Central memory CD4-positive, alpha-beta T cell (primary cell): Measurements from ENCODE around the gene ZNF235.
"Not testable (repeated sequence)": the region's sequence is repeated elsewhere in the genome, so short reads cannot be mapped to it uniquely, and the experiment has no call there.

ENCODE experiments used
- DNase-seq: peaks from one replicate; pipeline ENCODE4 v3.0.0; 2022

Gene ZNF235

DNA sequence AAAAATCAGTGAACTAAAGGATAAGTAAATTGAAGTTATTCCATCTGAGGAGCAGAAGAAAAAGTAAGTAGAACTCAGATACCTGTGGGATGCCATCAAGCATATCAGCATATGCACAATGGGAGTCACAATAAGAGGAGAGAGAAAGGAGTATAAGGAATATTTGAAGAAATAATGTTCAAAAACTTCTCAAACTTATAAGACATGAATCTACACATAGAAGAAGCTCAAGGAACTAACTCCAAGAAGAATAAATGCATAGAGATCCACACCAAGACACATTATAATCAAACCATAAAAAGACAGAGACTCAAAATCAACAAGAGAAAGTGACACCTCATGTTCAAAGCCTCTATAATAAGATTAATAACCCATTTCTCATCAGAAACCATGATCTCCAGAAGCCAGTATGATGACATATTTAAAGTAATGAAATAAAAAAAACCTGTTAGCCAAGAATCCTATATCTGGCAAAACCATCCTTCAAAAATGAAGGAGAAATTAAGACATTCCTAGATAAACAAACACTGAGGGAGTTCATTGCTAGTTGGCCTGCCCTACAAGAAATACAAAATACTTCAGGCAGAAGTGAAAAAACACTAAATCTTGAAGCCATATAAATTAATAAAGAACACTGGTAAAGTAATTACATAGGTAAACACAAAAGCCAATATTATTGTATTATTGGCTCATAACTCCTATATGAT lies 49.0 kb downstream of the ZNF235 start:
- DNase-seq = no peak

DNA sequence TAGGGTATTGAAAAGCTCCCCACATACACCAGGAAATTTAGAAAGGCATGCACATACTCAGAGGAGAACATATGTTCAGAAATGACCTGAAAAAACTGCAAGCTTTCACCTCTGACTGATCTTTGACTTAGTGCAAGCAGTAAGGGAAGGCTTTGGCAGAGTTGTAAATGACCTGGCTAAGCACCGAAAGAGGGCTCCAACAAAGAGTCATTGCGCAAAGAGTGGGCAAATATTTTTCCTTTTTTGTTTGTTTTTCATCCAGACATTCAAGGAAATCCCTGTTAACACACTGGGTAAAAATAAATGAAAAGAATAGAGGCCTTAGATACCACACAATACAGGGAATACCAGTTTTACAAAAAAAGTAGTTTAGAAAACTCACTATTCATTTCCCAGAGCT lies 50.3 kb downstream of the ZNF235 start:
- no peak for DNase-seq

DNA sequence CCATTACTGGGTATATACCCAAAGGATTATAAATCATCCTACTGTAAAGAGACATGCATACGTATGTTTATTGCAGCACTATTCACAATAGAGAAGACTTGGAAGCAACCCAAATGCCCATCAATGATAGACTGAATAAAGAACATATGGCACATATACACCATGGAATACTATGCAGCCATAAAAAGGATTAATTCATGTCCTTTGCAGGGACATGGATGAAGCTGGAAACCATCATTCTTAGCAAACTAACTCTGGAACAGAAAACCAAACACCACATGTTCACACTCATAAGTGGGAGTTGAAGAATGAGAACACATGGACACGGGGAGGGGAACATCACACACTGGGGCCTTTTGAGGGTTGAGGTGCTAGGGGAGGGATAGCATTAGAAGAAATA lies 51.4 kb downstream of the ZNF235 start:
- not testable (repeated sequence) for DNase-seq

DNA sequence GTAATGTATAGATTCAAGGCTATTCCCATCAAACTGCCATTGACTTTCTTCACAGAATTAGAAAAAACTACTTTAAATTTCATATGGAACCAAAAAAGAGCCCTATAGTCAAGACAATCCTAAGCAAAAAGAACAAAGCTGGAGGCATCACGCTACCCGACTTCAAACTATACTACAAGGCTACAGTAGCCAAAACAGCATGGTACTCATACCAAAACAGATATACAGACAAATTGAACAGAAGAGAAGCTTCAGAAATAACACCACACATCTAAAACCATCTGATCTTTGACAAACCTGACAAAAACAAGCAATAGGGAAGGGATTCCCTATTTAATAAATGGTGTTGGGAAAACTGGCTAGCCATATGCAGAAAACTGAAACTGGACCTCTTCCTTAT lies 52.5 kb downstream of the ZNF235 start:
- DNase-seq = not testable (repeated sequence)

DNA sequence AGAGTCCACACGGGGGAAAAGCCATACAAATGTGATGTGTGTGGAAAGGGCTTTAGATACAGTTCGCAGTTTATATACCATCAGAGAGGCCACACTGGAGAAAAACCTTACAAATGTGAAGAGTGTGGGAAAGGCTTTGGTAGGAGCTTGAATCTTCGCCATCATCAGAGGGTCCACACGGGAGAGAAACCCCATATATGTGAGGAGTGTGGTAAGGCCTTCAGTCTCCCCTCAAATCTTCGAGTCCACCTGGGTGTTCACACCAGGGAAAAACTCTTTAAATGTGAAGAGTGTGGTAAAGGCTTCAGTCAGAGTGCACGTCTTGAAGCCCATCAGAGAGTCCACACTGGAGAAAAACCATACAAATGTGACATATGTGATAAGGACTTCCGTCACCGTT lies 68.4 kb downstream of the ZNF235 start:
- DNase-seq = no peak
